ENCODE measurements around the gene ACAT2. TPM values are rescaled to one million over a fixed set of nuclear protein-coding genes. Genes with fewer than 3 reads are reported as not detected.
A peak's percentile ranks its signal among the peaks of the same experiment; 100 is the strongest.

The ACAT2 gene
- total and polyA plus RNA-seq, 11 donors, result 1.3 to 18.1 (median 7.3) TPM

- Histone ChIP-seq H3K36me3 (peaks cover 0 to 14% (median 0%) of the 10 kb centered on the region in 9 donors), H3K4me1 (peaks cover 3 to 52% (median 42%) of the 10 kb centered on the region in 12 donors), H3K27me3 (no peaks in the 10 kb centered on the region), H3K27ac (peak within 1 kb of the TSS; percentile 95 to 100 (median 99)), H3K4me3 (peak within 1 kb of the TSS; percentile 64 to 98 (median 92)), H3K9me3 (no peaks in the 10 kb centered on the region)
- ATAC-seq (peak; percentile 96 to 98 (median 97)), DNase-seq (peak; percentile 95 to 97 (median 97))
- intact Hi-C loops (cut with DNase I), result loop anchor here in 9 of 10 donors (1.0 to 5.0 kb wide), 12 partner anchors 33 to 65 kb away; partner anchors contain the start of genes SOD2 (in 7 of the 9), TCP1 (in 6 of the 9), ACAT2 (in 2 of the 9) and MRPL18 (in 2 of the 9)
- TF ChIP-seq, protein P1, sequence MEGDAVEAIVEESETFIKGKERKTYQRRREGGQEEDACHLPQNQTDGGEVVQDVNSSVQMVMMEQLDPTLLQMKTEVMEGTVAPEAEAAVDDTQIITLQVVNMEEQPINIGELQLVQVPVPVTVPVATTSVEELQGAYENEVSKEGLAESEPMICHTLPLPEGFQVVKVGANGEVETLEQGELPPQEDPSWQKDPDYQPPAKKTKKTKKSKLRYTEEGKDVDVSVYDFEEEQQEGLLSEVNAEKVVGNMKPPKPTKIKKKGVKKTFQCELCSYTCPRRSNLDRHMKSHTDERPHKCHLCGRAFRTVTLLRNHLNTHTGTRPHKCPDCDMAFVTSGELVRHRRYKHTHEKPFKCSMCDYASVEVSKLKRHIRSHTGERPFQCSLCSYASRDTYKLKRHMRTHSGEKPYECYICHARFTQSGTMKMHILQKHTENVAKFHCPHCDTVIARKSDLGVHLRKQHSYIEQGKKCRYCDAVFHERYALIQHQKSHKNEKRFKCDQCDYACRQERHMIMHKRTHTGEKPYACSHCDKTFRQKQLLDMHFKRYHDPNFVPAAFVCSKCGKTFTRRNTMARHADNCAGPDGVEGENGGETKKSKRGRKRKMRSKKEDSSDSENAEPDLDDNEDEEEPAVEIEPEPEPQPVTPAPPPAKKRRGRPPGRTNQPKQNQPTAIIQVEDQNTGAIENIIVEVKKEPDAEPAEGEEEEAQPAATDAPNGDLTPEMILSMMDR (IDR thresholded peaks at IDR 0.05), result no peak
- peak in 1 of 2 donors; percentile 72 for TF ChIP-seq POLR2A (IDR thresholded peaks at IDR 0.05)
- WGBS, 4 donors, result 0 to 1% (median 0%) methylated on average over 15 to 93 of the region's 93 CpGs
These were observed 34.7 kb upstream of the ACAT2 start, which contains the start of gene WTAP for GRCh38 chr6:159726918-159727716. WTAP (plus strand) TSS chr6:159727506; CDS start chr6:159736266, 8,760 bp downstream.

DNA sequence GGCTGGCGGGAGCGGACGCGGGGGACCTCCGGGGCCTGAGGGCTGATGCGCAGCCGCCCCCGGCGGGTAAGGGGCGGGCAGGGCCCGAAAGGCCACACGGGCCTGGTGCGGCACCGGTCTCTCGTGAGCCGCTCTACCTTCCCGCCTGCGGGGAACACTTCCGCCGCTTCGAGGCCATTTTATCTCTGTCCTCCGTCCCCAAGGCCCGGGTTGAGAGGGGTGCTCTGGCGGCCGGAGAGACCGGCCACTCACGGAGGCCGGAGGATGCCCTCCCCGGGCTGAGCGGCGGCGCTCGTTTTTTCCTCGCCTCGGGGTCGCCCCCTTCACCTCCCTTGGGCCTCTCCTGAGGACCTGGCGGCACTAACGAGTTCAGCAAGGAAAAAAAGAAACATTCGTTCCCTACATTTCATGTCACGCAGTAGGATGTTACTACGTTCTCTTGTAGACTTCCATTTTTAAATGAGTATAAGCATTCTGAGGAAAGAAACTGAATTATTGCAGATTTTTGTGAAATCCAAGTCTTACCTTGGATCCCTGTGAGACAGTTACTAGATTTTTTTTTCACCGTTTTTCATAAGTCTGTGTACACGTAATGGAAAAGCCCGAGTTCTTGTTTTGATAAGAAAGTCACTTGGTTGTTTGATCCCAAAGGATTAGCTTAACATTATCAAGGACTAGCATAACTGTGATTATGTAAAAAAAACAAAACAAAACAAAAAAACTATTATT is 34.0 kb upstream of the ACAT2 start:
- peaks cover 0 to 10% (median 0%) of the 10 kb centered on the region in 9 donors for H3K36me3 ChIP-seq
- peak overlapping the region; percentile 64 to 98 (median 92) for H3K4me3 ChIP-seq
- H3K4me1 ChIP-seq, result peaks cover 3 to 59% (median 47%) of the 10 kb centered on the region in 12 donors
- DNase-seq, result peak in 2 of 5 donors; percentile 61 to 62
- 0 to 1% (median 1%) methylated on average over 26 to 44 of the region's 44 CpGs for WGBS, 4 donors
- H3K27ac ChIP-seq, result peak overlapping the region; percentile 95 to 100 (median 99)
- intact Hi-C loops (cut with DNase I), result loop anchor here in 9 of 10 donors (1.0 to 5.0 kb wide), 12 partner anchors 33 to 64 kb away; partner anchors contain the start of genes SOD2 (in 7 of the 9), TCP1 (in 6 of the 9), ACAT2 (in 2 of the 9) and MRPL18 (in 2 of the 9)
- no peaks in the 10 kb centered on the region for H3K9me3 ChIP-seq
- ATAC-seq, result peak in 3 of 4 donors; percentile 15 to 58 (median 49)
- TF ChIP-seq, protein P1 (IDR thresholded peaks at IDR 0.05), result peak in 1 of 12 donors; percentile 11
- TF ChIP-seq POLR2A (IDR thresholded peaks at IDR 0.05), result no peak
- H3K27me3 ChIP-seq, result no peaks in the 10 kb centered on the region

GRCh38 chr6:159728531-159728964 is 33.3 kb upstream of the ACAT2 start:
- peaks cover 0 to 10% (median 0%) of the 10 kb centered on the region in 9 donors for H3K36me3 ChIP-seq
- peaks cover 3 to 66% (median 48%) of the 10 kb centered on the region in 12 donors for H3K4me1 ChIP-seq
- intact Hi-C loops (cut with DNase I), result loop anchor here in 7 of 10 donors (5.0 kb wide), 4 partner anchors 34 to 64 kb away; partner anchors contain the start of genes TCP1 (in 4 of the 7), ACAT2 (in 1 of the 7), MRPL18 (in 1 of the 7) and SOD2 (in 1 of the 7)
- ATAC-seq, result no peak
- 2 to 4% (median 2%) methylated on average over 9 of the region's 9 CpGs for WGBS, 4 donors
- no peaks in the 10 kb centered on the region for H3K27me3 ChIP-seq
- no peak for DNase-seq
- H3K4me3 ChIP-seq, result peak overlapping the region; percentile 64 to 98 (median 92)
- H3K9me3 ChIP-seq, result no peaks in the 10 kb centered on the region
- H3K27ac ChIP-seq, result peak overlapping the region; percentile 95 to 100 (median 99)
- TF ChIP-seq POLR2A (IDR thresholded peaks at IDR 0.05), result no peak
- TF ChIP-seq, protein P1 (IDR thresholded peaks at IDR 0.05), result no peak

All from heart left ventricle (tissue), 16 donors.